ENCODE measurements around the gene ASIC2. TPM values are rescaled to one million over a fixed set of nuclear protein-coding genes. Genes with fewer than 3 reads are reported as not detected.

The ASIC2 gene
- total RNA-seq, 1 donor from 2014 or later, result 0.23 TPM

DNA sequence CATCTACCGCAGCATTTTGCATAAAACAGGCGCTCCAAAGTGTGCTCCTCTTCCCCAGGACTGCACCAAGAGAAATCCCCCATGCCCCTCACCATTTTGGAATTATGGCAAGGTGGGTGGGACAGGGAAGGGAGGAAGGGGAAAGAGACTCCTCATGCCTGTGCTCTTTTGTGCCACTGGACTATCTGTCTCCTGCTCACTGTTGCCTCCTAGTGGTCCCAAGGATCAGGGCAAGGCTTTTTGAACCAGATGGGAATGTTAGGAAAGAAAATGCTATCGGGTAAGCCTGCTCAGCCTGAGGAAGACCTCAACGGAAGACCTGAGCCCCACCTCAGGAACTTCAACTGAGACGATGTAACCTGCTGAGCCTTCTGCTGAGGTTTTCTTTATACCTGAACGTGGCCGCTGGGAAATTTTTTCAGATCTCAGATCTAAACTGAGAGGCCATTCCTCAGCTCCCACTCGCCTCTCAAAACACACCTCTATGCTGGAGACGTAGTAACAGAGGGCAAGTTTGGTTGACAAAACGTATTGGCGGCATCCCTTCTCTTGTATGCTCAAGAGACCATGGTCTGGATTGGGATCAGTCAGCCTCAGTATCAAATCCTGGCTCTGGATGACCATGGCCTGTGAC lies 243.2 kb downstream of the ASIC2 start:
- H3K4me3 ChIP-seq (ENCODE audit: low read depth, low read length), result no peak overlapping the region
- no peak for DNase-seq (ENCODE audit: low read depth)
- TF ChIP-seq, protein P1, sequence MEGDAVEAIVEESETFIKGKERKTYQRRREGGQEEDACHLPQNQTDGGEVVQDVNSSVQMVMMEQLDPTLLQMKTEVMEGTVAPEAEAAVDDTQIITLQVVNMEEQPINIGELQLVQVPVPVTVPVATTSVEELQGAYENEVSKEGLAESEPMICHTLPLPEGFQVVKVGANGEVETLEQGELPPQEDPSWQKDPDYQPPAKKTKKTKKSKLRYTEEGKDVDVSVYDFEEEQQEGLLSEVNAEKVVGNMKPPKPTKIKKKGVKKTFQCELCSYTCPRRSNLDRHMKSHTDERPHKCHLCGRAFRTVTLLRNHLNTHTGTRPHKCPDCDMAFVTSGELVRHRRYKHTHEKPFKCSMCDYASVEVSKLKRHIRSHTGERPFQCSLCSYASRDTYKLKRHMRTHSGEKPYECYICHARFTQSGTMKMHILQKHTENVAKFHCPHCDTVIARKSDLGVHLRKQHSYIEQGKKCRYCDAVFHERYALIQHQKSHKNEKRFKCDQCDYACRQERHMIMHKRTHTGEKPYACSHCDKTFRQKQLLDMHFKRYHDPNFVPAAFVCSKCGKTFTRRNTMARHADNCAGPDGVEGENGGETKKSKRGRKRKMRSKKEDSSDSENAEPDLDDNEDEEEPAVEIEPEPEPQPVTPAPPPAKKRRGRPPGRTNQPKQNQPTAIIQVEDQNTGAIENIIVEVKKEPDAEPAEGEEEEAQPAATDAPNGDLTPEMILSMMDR (conservative IDR thresholded peaks at IDR 0.05; ENCODE audit: low read depth, low read length), result peak; percentile 98

DNA sequence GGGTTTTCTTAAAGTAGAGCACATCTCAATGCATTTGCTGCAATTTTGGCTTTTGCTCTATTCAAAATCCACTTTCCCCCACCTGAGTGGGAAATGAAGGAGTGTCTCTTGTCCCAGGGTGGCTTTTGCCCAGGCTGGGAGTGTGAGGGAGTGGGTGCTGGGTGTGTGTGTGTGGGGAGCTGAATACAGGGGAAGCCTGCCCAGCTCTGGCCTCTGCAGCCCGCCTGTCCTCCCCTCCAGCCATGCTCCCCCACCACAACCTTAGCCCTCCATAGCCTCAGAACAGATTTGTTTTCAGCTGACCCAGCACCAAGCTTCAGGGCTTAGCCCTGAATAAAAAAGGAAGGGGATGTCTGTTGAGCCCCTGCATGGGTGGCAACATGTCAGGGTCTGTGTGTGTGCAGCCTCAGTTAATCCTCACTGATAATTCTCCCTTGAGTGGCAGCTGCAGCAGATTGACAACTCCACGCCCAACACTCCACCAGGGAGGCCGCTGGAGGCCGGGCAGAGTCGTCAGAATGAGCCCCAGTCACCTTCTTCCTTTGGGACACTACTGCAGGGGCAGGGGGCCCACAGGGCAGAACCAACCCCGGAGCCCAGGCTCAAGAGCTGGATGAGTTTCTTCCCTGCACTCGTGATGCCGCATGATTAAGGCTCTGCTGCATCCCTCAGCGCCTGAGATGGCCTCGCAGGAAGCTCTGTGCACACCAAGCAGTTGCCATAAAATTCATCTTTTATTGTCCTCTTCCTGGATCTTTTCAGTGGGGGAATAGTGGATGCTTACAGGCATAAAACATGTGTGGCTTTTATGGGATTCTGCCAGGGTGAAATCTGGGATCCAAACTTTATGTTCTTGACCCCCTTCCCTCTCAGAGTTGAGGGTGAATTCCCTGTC lies 246.5 kb downstream of the ASIC2 start:
- DNase-seq (ENCODE audit: low read depth), result no peak
- no peak overlapping the region for H3K4me3 ChIP-seq (ENCODE audit: low read depth, low read length)
- TF ChIP-seq, protein P1 (conservative IDR thresholded peaks at IDR 0.05; ENCODE audit: low read depth, low read length), result no peak

DNA sequence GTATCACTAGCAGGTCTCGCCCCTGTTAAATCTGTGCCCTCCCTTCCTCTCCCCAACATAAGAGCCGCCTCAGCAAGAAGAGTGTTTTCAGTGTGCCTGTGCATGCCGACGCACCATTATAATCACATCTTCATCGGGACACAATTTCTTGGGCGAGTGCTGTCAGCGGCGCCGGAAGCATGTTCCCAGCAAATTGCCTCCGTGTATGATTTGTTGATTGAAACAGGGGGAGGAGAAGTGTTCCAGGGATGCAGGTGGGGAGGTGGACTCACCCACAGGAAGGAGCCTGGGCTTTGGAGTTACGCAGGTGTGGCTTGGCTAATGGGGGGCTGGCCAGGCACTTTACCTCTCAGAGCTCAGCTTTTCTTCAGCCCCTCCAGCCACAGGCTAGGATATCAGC lies 247.9 kb downstream of the ASIC2 start:
- H3K4me3 ChIP-seq (ENCODE audit: low read depth, low read length), result no peak overlapping the region
- DNase-seq (ENCODE audit: low read depth), result no peak
- TF ChIP-seq, protein P1 (conservative IDR thresholded peaks at IDR 0.05; ENCODE audit: low read depth, low read length), result no peak

DNA sequence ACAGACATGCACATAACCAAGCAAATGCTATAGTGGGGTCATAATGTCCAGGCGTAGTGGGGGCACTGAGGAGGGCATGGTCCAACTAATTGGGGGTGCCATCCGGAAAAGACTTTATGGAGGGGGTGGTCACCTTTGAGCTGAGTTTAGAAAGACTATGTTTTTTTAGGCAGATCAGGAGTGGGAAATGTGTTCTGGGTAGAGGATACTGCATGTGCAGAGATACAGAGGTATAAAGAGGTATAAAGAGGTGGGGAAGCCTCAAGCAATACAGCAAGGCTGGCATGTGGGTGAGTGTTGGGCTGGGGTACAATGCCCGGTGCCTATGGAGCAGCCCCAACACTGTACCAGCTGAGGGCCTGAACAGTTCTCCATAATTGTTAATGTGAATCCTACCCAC lies 248.3 kb downstream of the ASIC2 start:
- TF ChIP-seq, protein P1 (conservative IDR thresholded peaks at IDR 0.05; ENCODE audit: low read depth, low read length), result no peak
- H3K4me3 ChIP-seq (ENCODE audit: low read depth, low read length), result no peak overlapping the region
- no peak for DNase-seq (ENCODE audit: low read depth)

DNA sequence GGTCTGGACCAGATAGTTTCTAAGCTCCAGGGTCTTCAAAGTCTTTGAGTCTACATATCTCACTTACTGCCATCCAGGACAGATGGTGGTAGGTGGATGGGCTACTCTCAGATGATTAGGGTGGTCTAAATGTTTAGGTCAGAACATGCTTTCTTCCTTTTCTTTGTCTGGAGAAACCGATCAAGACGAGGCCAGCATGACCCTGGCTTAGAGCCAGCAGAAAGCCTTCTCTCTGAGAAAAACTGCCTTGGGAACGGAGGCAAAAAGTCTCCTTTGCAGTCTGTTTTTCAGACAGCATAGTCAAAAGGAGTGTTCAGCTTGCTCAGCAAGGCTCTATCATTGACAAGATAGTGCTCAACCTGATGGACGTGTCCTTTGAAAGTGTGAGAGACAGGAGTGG lies 252.6 kb downstream of the ASIC2 start:
- no peak for DNase-seq (ENCODE audit: low read depth)
- no peak overlapping the region for H3K4me3 ChIP-seq (ENCODE audit: low read depth, low read length)
- TF ChIP-seq, protein P1 (conservative IDR thresholded peaks at IDR 0.05; ENCODE audit: low read depth, low read length), result no peak

DNA sequence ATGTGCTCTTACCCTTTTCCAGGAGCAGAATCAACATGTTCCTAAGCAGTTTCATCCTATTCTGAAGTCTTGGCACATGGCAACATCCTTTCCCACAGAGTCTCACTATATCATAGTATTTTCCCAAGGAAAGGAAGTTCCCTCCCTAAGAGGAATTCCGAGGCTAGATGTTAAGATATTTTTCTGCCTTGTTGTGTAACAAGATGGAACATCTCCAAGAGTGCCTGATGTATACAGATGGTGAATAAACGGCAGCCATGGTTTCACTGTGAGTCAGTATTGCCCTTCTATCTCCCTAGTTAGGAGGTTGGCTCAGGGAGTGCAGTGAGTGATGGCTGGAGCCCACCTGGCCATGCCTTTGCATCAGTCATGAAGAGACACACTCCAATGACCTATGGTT lies 253.2 kb downstream of the ASIC2 start:
- H3K4me3 ChIP-seq (ENCODE audit: low read depth, low read length), result no peak overlapping the region
- DNase-seq (ENCODE audit: low read depth), result no peak
- TF ChIP-seq, protein P1 (conservative IDR thresholded peaks at IDR 0.05; ENCODE audit: low read depth, low read length), result no peak
